Gastrocnemius medialis (tissue), 4 donors: ENCODE results near the gene TRIM25.

Experiments used
- CTCF ChIP-seq, 5 experiments: fragments of 450-650 bp in 3 of 5; fragments of 200-600 bp in 2 of 5; sonication (generic) in 2 of 5; IDR thresholded peaks in 4 of 5; conservative IDR thresholded peaks in 1 of 5; 1 replicate in 4 of 5; 2 replicates in 1 of 5; pipeline ENCODE4 v1.5.1; 2016 to 2019; ENCODE audit warnings: antibody characterized with exemption in 5 of 5, mild to moderate bottlenecking in 3 of 5, moderate library complexity in 3 of 5
- POLR2A ChIP-seq, 2 donors: fragments of 450-650 bp; IDR thresholded peaks; one replicate each; pipeline ENCODE4 v1.6.1; 2017; ENCODE audit warnings: antibody characterized with exemption in 2 of 2, mild to moderate bottlenecking in 2 of 2, moderate library complexity in 2 of 2

GRCh38 chr17:56894859-56895455, 18.9 kb downstream of the TRIM25 start:
- TF ChIP-seq CTCF (IDR thresholded peaks at IDR 0.05 in 4 of 5, conservative IDR thresholded peaks at IDR 0.05 in 1 of 5): no peak
- TF ChIP-seq POLR2A (IDR thresholded peaks at IDR 0.05): no peak
